HepG2 (cell line): ENCODE results near the gene AFG1L. TPM values are rescaled to one million over a fixed set of nuclear protein-coding genes. Genes with fewer than 3 reads are reported as not detected.
A peak's percentile ranks its signal among the peaks of the same experiment; 100 is the strongest.

Source experiments
- ARHGAP35 ChIP-seq: sonication (generic); formaldehyde crosslinking; IDR thresholded peaks from 2 replicates; pipeline ENCODE4 v1.9.0; 2022; ENCODE audit warnings: mild to moderate bottlenecking, inconsistent platforms, moderate library complexity, missing genetic modification reagents, borderline replicate concordance
- CAMTA2 ChIP-seq: sonication (generic); formaldehyde crosslinking; IDR thresholded peaks from 2 replicates; pipeline ENCODE4 v1.4.0; 2020; ENCODE audit warnings: mild to moderate bottlenecking, missing genetic modification reagents, borderline replicate concordance
- EHMT2 ChIP-seq: fragments of 200-600 bp; sonication (generic); IDR thresholded peaks from 2 replicates; pipeline ENCODE4 v1.7.0; 2017; ENCODE audit warnings: antibody characterized with exemption, low read depth, low read length, borderline replicate concordance
- ELF3 ChIP-seq: IDR thresholded peaks from 2 replicates; pipeline ENCODE4 v1.6.1; 2016; ENCODE audit warnings: missing genetic modification reagents, missing compliant biosample characterization
- HMG20A ChIP-seq: IDR thresholded peaks from 2 replicates; pipeline ENCODE4 v1.6.1; 2016; ENCODE audit warnings: borderline replicate concordance
- KMT2A ChIP-seq: sonication (generic); formaldehyde crosslinking; IDR thresholded peaks from 2 replicates; pipeline ENCODE4 v1.4.0; 2020; ENCODE audit warnings: missing genetic modification reagents
- NR2F2 ChIP-seq: IDR thresholded peaks from 2 replicates; pipeline ENCODE4 v1.6.1; 2012; ENCODE audit warnings: low read depth, inconsistent platforms, borderline replicate concordance
- SOX5 ChIP-seq: IDR thresholded peaks from 2 replicates; pipeline ENCODE4 v1.6.1; 2016; ENCODE audit warnings: borderline replicate concordance
- SRSF4 ChIP-seq: fragments of 200-400 bp; formaldehyde crosslinking; IDR thresholded peaks from one replicate; pipeline ENCODE4 v1.6.1; 2018; ENCODE audit warnings: mild to moderate bottlenecking, low read depth, low read length, moderate library complexity; ENCODE audit not compliant: poor library complexity, severe bottlenecking
- TRIM24 ChIP-seq: sonication (generic); formaldehyde crosslinking; IDR thresholded peaks from 2 replicates; pipeline ENCODE4 v1.8.0; 2022; ENCODE audit warnings: mild to moderate bottlenecking, missing genetic modification reagents
- ZC3H4 ChIP-seq: sonication (generic); formaldehyde crosslinking; IDR thresholded peaks from 2 replicates; pipeline ENCODE4 v1.4.0; 2020; ENCODE audit warnings: missing genetic modification reagents, borderline replicate concordance
- ZNF614 ChIP-seq: IDR thresholded peaks from 2 replicates; pipeline ENCODE4 v1.6.1; 2018; ENCODE audit warnings: missing biosample characterization, missing genetic modification reagents, inconsistent platforms, borderline replicate concordance
- ZNF768 ChIP-seq: sonication (generic); formaldehyde crosslinking; IDR thresholded peaks from 2 replicates; pipeline ENCODE4 v1.4.0; 2020; ENCODE audit warnings: missing genetic modification reagents
- ZNF883 ChIP-seq: sonication (generic); formaldehyde crosslinking; IDR thresholded peaks from 2 replicates; pipeline ENCODE4 v1.5.1; 2020; ENCODE audit warnings: mild to moderate bottlenecking, missing genetic modification reagents; ENCODE audit errors: not compliant biosample characterization
- polyA plus RNA-seq, 8 experiments: library from polyadenylated mRNA; depleted of rRNA in 3 of 8; stranded (reverse) in 7 of 8; unstranded in 1 of 8; fragments of >200 nt; fragmentation: Illumina TruSeq in 4 of 8; extraction: Trizol in 4 of 8; gene quantifications; 2 replicates each; pipeline versions ENCODE4 v1.2.1 to v1.2.3, GENCODE V29; 2011 to 2016; ENCODE audit warnings: low read depth in 4 of 8, missing spikeins in 1 of 8, mixed read lengths in 1 of 8; ENCODE audit not compliant: insufficient read depth in 1 of 8
- total RNA-seq, 5 experiments: library from RNA; depleted of rRNA; stranded (reverse); fragments of >200 nt; fragmentation: Illumina TruSeq; extraction: Trizol; gene quantifications; 2 replicates each; pipeline ENCODE4 v1.2.3, GENCODE V29; 2016; ENCODE audit warnings: low read depth in 1 of 5
- TF ChIP-seq, protein P1 (sequence below): sonication (generic); formaldehyde crosslinking; IDR thresholded peaks from 2 replicates; pipeline ENCODE4 v1.4.0; 2020; ENCODE audit warnings: low read depth, mild to moderate bottlenecking, missing genetic modification reagents
- TF ChIP-seq, protein P2 (sequence below): sonication (generic); formaldehyde crosslinking; conservative IDR thresholded peaks from 2 replicates; pipeline ENCODE4 v1.4.0; 2020; ENCODE audit warnings: missing genetic modification reagents
- TF ChIP-seq, protein P3 (sequence below): IDR thresholded peaks from 2 replicates; pipeline ENCODE4 v1.6.1; 2016; ENCODE audit warnings: low read depth, control low read depth
- TF ChIP-seq, protein P4 (sequence below): sonication (generic); formaldehyde crosslinking; IDR thresholded peaks from 2 replicates; pipeline ENCODE4 v1.4.0; 2020; ENCODE audit warnings: mild to moderate bottlenecking, missing genetic modification reagents

The AFG1L gene
- total and polyA plus RNA-seq, 2 of the 13 experiments (the other 11 are each of a cell fraction or from before 2014, with no cell fraction given), result 3.1 to 14.0 TPM

DNA sequence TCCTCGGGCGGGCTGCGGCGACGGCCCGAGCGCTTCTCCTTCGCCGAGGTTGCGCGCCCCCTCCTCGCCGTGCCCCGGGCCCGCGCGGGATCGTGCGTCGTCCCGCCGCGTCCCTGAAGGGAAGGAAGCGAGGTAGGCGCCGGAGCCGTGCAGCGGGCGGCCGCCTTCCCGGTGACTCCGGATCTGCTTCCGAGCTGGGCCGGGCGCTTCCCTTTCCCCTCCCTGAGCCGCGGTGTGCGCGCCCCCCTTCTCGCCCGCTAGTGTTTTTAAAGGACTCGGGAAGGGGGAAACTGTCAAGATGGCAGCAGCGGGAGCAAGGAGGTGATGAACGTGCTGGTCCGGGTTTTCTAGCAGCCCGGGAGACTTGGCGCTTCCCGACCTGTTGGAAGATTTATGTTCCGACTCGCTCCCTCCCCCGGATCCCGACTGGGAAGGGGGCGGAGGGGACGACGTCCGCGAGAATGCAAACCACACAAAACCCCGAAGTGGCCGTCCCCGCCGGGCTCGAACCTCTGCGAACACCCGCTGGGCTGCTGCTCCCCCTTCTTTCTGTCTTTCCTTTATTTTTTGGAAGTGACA lies 265.1 kb downstream of the AFG1L start (continued):
- TF ChIP-seq, protein P1, sequence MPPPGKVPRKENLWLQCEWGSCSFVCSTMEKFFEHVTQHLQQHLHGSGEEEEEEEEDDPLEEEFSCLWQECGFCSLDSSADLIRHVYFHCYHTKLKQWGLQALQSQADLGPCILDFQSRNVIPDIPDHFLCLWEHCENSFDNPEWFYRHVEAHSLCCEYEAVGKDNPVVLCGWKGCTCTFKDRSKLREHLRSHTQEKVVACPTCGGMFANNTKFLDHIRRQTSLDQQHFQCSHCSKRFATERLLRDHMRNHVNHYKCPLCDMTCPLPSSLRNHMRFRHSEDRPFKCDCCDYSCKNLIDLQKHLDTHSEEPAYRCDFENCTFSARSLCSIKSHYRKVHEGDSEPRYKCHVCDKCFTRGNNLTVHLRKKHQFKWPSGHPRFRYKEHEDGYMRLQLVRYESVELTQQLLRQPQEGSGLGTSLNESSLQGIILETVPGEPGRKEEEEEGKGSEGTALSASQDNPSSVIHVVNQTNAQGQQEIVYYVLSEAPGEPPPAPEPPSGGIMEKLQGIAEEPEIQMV (CRISPR knock-in tag), result no peak
- TF ChIP-seq, protein P2, sequence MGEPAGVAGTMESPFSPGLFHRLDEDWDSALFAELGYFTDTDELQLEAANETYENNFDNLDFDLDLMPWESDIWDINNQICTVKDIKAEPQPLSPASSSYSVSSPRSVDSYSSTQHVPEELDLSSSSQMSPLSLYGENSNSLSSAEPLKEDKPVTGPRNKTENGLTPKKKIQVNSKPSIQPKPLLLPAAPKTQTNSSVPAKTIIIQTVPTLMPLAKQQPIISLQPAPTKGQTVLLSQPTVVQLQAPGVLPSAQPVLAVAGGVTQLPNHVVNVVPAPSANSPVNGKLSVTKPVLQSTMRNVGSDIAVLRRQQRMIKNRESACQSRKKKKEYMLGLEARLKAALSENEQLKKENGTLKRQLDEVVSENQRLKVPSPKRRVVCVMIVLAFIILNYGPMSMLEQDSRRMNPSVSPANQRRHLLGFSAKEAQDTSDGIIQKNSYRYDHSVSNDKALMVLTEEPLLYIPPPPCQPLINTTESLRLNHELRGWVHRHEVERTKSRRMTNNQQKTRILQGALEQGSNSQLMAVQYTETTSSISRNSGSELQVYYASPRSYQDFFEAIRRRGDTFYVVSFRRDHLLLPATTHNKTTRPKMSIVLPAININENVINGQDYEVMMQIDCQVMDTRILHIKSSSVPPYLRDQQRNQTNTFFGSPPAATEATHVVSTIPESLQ, result no peak
- no peak for TF ChIP-seq ELF3 (CRISPR knock-in tag)
- no peak for TF ChIP-seq SOX5 (CRISPR knock-in tag)
- TF ChIP-seq TRIM24 (CRISPR knock-in tag), result no peak
- TF ChIP-seq ZNF883 (CRISPR knock-in tag), result no peak
- no peak for TF ChIP-seq SRSF4
- no peak for TF ChIP-seq ARHGAP35
- no peak for TF ChIP-seq NR2F2
- TF ChIP-seq ZC3H4, result peak; percentile 34; the same call in 1 of the 2 replicates
- no peak for TF ChIP-seq ZNF768 (CRISPR knock-in tag)
- TF ChIP-seq ZNF614, result no peak
- 0 out of 2 replicates have a peak, but pooled peaks have one; percentile 19 for TF ChIP-seq CAMTA2 (CRISPR knock-in tag)
- TF ChIP-seq EHMT2, result no peak
- TF ChIP-seq, protein P3, sequence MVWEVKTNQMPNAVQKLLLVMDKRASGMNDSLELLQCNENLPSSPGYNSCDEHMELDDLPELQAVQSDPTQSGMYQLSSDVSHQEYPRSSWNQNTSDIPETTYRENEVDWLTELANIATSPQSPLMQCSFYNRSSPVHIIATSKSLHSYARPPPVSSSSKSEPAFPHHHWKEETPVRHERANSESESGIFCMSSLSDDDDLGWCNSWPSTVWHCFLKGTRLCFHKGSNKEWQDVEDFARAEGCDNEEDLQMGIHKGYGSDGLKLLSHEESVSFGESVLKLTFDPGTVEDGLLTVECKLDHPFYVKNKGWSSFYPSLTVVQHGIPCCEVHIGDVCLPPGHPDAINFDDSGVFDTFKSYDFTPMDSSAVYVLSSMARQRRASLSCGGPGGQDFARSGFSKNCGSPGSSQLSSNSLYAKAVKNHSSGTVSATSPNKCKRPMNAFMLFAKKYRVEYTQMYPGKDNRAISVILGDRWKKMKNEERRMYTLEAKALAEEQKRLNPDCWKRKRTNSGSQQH (CRISPR knock-in tag), result no peak
- TF ChIP-seq HMG20A (CRISPR knock-in tag), result no peak
- TF ChIP-seq, protein P4, sequence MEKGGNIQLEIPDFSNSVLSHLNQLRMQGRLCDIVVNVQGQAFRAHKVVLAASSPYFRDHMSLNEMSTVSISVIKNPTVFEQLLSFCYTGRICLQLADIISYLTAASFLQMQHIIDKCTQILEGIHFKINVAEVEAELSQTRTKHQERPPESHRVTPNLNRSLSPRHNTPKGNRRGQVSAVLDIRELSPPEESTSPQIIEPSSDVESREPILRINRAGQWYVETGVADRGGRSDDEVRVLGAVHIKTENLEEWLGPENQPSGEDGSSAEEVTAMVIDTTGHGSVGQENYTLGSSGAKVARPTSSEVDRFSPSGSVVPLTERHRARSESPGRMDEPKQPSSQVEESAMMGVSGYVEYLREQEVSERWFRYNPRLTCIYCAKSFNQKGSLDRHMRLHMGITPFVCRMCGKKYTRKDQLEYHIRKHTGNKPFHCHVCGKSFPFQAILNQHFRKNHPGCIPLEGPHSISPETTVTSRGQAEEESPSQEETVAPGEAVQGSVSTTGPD (CRISPR knock-in tag), result no peak
- TF ChIP-seq KMT2A (CRISPR knock-in tag), result peak; percentile 26; the same call in 1 of the 2 replicates
